Spleen (tissue), 11 donors: ENCODE results near the gene MYL11. TPM values are rescaled to one million over a fixed set of nuclear protein-coding genes. Genes with fewer than 3 reads are reported as not detected.
A peak's percentile ranks its signal among the peaks of the same experiment; 100 is the strongest.

Experiments used
- DNase-seq: peaks from one replicate; pipeline ENCODE4 v3.0.0-alpha.2; 2020
- H3K27ac ChIP-seq, 8 donors: fragments of 200-600 bp; sonication (generic) in 7 of 8; 1 replicate in 4 of 8; 2 replicates in 4 of 8; pipeline versions ENCODE4 v1.5.0 to v1.8.0; 2016 to 2021; ENCODE audit warnings: inconsistent platforms in 4 of 8, mild to moderate bottlenecking in 4 of 8, moderate library complexity in 1 of 8
- H3K27me3 ChIP-seq, 7 donors: fragments of 200-600 bp; sonication (generic) in 6 of 7; replicated peaks in 1 of 7; 1 replicate in 4 of 7; 2 replicates in 3 of 7; pipeline versions ENCODE4 v1.5.0 to v1.8.0; 2016 to 2021; ENCODE audit warnings: inconsistent platforms in 3 of 7, mild to moderate bottlenecking in 1 of 7
- H3K36me3 ChIP-seq, 6 donors: fragments of 200-600 bp; sonication (generic) in 5 of 6; 1 replicate in 4 of 6; 2 replicates in 2 of 6; pipeline versions ENCODE4 v1.5.0 to v1.8.0; 2016 to 2021; ENCODE audit warnings: inconsistent platforms in 2 of 6
- H3K4me1 ChIP-seq, 6 donors: fragments of 200-600 bp; sonication (generic) in 5 of 6; 1 replicate in 3 of 6; 2 replicates in 3 of 6; pipeline versions ENCODE4 v1.5.0 to v1.8.0; 2016 to 2021; ENCODE audit warnings: inconsistent platforms in 3 of 6
- H3K4me3 ChIP-seq, 8 donors: fragments of 200-600 bp; sonication (generic) in 7 of 8; 1 replicate in 4 of 8; 2 replicates in 4 of 8; pipeline versions ENCODE4 v1.5.0 to v1.8.0; 2016 to 2021; ENCODE audit warnings: inconsistent platforms in 4 of 8, mild to moderate bottlenecking in 4 of 8, moderate library complexity in 2 of 8
- H3K9me3 ChIP-seq, 8 donors: fragments of 200-600 bp; sonication (generic) in 7 of 8; 1 replicate in 4 of 8; 2 replicates in 4 of 8; pipeline versions ENCODE4 v1.5.0 to v1.8.0; 2016 to 2021; ENCODE audit warnings: inconsistent platforms in 4 of 8
- POLR2A ChIP-seq, 3 donors: fragments of 450-650 bp; IDR thresholded peaks; one replicate each; pipeline ENCODE4 v1.5.1; 2017; ENCODE audit warnings: antibody characterized with exemption in 3 of 3, mild to moderate bottlenecking in 1 of 3
- POLR2AphosphoS5 ChIP-seq, 3 donors: sonication (generic); formaldehyde crosslinking; IDR thresholded peaks; one replicate each; pipeline ENCODE4 v1.5.1; 2017; ENCODE audit warnings: antibody characterized with exemption in 3 of 3
- WGBS, 5 donors: extraction: QIAGEN DNeasy Blood & Tissue Kit in 3 of 5; methylation state at CpG; one replicate each; pipeline versions ENCODE4 v1.1.5 to v1.1.7; 2013 to 2018; 5-methylcytosine and 5-hydroxymethylcytosine counted together
- intact Hi-C: fragments of 100-400 bp; cut with DNase I; formaldehyde crosslinking; loops from one replicate; pipeline ENCODE4 v1.15.0; 2023; ENCODE audit warnings: low total_unique reads
- polyA plus RNA-seq, 3 donors: library from polyadenylated mRNA; stranded (reverse); fragments of 200-250 nt; gene quantifications; one replicate each; pipeline ENCODE4 v1.2.1, GENCODE V29; 2013
- total RNA-seq, 7 donors: library from RNA; depleted of rRNA in 3 of 7; stranded (reverse); fragments of >200 nt in 3 of 7; fragmentation: NEBNext Ultra II Directional in 4 of 7; extraction: Animal tissue kit (Norgen Biotek cat#: 25700) in 4 of 7; gene quantifications; one replicate each; pipeline versions ENCODE4 v1.1.0 to v1.2.1, GENCODE V29; 2016 to 2021
- TF ChIP-seq, protein P1 (sequence below), 11 experiments: fragments of 200-600 bp in 7 of 11; fragments of 450-650 bp in 4 of 11; sonication (generic) in 4 of 11; IDR thresholded peaks in 8 of 11; conservative IDR thresholded peaks in 3 of 11; 1 replicate in 7 of 11; 2 replicates in 4 of 11; pipeline versions ENCODE4 v1.4.0 to v1.8.0; 2016 to 2021; ENCODE audit warnings: antibody characterized with exemption in 11 of 11, inconsistent platforms in 4 of 11, mild to moderate bottlenecking in 1 of 11
- donor health status: healthy with polysubstance abuse.
- donor health status: DM: no; HTN: no; CAD: no; lungs with moderate emphysema.
- donor health status: DM: no; HTN: no; CAD: no.
- donor health status: Bipolar disorder and iron deficiency.
- donor health status: healthy.
- donor health status: DM: no; HTN: no; CAD: no.
- donor health status: DM: yes; HTN: yes; CAD: no.

MYL11 gene
- total and polyA plus RNA-seq, 10 donors: 1.4 to 4.3 (median 2.8) TPM; not detected in 6

- TF ChIP-seq POLR2A (IDR thresholded peaks at IDR 0.05): no peak
- TF ChIP-seq, protein P1, sequence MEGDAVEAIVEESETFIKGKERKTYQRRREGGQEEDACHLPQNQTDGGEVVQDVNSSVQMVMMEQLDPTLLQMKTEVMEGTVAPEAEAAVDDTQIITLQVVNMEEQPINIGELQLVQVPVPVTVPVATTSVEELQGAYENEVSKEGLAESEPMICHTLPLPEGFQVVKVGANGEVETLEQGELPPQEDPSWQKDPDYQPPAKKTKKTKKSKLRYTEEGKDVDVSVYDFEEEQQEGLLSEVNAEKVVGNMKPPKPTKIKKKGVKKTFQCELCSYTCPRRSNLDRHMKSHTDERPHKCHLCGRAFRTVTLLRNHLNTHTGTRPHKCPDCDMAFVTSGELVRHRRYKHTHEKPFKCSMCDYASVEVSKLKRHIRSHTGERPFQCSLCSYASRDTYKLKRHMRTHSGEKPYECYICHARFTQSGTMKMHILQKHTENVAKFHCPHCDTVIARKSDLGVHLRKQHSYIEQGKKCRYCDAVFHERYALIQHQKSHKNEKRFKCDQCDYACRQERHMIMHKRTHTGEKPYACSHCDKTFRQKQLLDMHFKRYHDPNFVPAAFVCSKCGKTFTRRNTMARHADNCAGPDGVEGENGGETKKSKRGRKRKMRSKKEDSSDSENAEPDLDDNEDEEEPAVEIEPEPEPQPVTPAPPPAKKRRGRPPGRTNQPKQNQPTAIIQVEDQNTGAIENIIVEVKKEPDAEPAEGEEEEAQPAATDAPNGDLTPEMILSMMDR (IDR thresholded peaks at IDR 0.05 in 8 of 11, conservative IDR thresholded peaks at IDR 0.05 in 3 of 11): no peak
- TF ChIP-seq POLR2AphosphoS5 (IDR thresholded peaks at IDR 0.05): no peak
- peak; percentile 28 for DNase-seq
- no peaks in the 10 kb centered on the region for H3K27me3 ChIP-seq
- no peaks in the 10 kb centered on the region for H3K9me3 ChIP-seq
- H3K4me1 ChIP-seq: peaks cover 2 to 46% (median 31%) of the 10 kb centered on the region in 6 donors
- peaks cover 0 to 48% (median 29%) of the 10 kb centered on the region in 6 donors for H3K36me3 ChIP-seq
- WGBS, 5 donors: 92 to 97% (median 95%) methylated on average over 8 of the region's 8 CpGs
- H3K4me3 ChIP-seq: no peak overlapping the region
- H3K27ac ChIP-seq: no peak overlapping the region
- intact Hi-C loops: no loop called here
Observed at GRCh38 chr16:30348113-30348512, 26.5 kb upstream of the MYL11 start.

DNA sequence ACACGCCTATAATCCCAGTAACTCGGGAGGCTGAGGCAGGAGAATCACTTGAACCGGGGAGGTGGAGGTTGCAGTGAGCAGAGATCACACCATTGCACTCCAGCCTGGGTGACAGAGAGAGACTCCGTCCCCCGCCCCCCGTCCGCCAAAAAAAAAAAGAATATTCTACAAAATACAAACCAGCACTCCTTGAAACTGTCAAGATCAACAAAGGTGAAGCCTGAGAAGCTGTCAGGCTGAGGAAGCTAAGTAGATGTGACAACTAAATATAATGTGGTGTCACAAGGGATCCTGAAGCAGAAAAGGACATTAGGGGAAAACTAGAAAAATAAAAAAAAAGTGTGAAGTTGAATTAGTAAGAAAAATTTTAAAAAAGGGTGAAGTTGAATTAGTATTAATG is 25.7 kb upstream of the MYL11 start:
- Histone ChIP-seq H3K4me1 (peaks cover 8 to 54% (median 39%) of the 10 kb centered on the region in 6 donors), H3K9me3 (no peaks in the 10 kb centered on the region), H3K27me3 (no peaks in the 10 kb centered on the region), H3K27ac (peak overlapping the region in 5 of 8 donors; percentile 1 to 93 (median 52)), H3K4me3 (no peak overlapping the region), H3K36me3 (peaks cover 0 to 56% (median 36%) of the 10 kb centered on the region in 6 donors)
- DNase-seq: peak; percentile 6
- intact Hi-C loops: no loop called here
- WGBS, 5 donors: 92 to 99% (median 95%) methylated on average over 7 of the region's 7 CpGs
- TF ChIP-seq, protein P1 (IDR thresholded peaks at IDR 0.05 in 8 of 11, conservative IDR thresholded peaks at IDR 0.05 in 3 of 11): no peak
- TF ChIP-seq POLR2A (IDR thresholded peaks at IDR 0.05) (no peak), POLR2AphosphoS5 (IDR thresholded peaks at IDR 0.05) (no peak)

DNA sequence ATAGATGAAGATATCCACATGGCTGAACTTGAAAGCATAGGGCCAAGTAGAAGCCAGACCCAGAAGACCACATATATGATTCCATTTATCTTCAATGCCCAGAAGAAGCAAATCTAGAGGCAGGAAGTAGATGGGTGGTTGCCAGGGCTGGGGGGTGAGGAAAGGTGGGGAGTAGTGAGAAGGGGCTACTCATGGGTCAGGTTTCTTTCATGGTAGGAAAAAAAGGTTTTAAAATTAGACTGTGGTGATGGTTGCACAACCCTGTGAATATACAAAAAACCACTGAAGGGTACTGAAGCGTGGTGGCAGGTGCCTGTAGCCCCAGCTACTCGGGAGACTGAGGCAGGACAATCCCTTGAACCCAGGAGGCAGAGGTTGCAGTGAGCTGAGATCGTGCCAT is 24.9 kb upstream of the MYL11 start:
- H3K9me3 ChIP-seq: no peaks in the 10 kb centered on the region
- no peak overlapping the region for H3K4me3 ChIP-seq
- no peaks in the 10 kb centered on the region for H3K27me3 ChIP-seq
- DNase-seq: peak; percentile 30
- TF ChIP-seq POLR2A (IDR thresholded peaks at IDR 0.05) (no peak), POLR2AphosphoS5 (IDR thresholded peaks at IDR 0.05) (no peak)
- TF ChIP-seq, protein P1 (IDR thresholded peaks at IDR 0.05 in 8 of 11, conservative IDR thresholded peaks at IDR 0.05 in 3 of 11): no peak
- 35 to 67% (median 63%) methylated on average over 3 of the region's 3 CpGs for WGBS, 5 donors
- peaks cover 12 to 61% (median 46%) of the 10 kb centered on the region in 6 donors for H3K4me1 ChIP-seq
- H3K27ac ChIP-seq: peak overlapping the region in 6 of 8 donors; percentile 1 to 93 (median 47)
- peaks cover 0 to 57% (median 36%) of the 10 kb centered on the region in 6 donors for H3K36me3 ChIP-seq
- intact Hi-C loops: loop anchor here (5.0 kb wide), 1 partner anchor 53 kb away; no protein-coding TSS in a partner anchor

- Histone ChIP-seq H3K27ac (peak overlapping the region in 6 of 8 donors; percentile 1 to 93 (median 47)), H3K36me3 (peaks cover 0 to 57% (median 36%) of the 10 kb centered on the region in 6 donors), H3K4me3 (no peak overlapping the region), H3K27me3 (no peaks in the 10 kb centered on the region), H3K9me3 (no peaks in the 10 kb centered on the region), H3K4me1 (peaks cover 12 to 62% (median 47%) of the 10 kb centered on the region in 6 donors)
- TF ChIP-seq POLR2AphosphoS5 (IDR thresholded peaks at IDR 0.05) (peak in 1 of 3 donors; percentile 35), POLR2A (IDR thresholded peaks at IDR 0.05) (no peak)
- TF ChIP-seq, protein P1 (IDR thresholded peaks at IDR 0.05 in 8 of 11, conservative IDR thresholded peaks at IDR 0.05 in 3 of 11): no peak
- intact Hi-C loops: loop anchor here (5.0 kb wide), 1 partner anchor 52 kb away; no protein-coding TSS in a partner anchor
- peak; percentile 6 for DNase-seq
- 50 to 68% (median 57%) methylated on average over 3 of the region's 3 CpGs for WGBS, 5 donors
Observed at GRCh38 chr16:30350134-30350871, 24.3 kb upstream of the MYL11 start.
